CD4-positive, alpha-beta T cell treated with Interleukin-17A for 1 hour (primary cell): ENCODE data around the gene ST6GALNAC6.
"Not testable (repeated sequence)": the region's sequence is repeated elsewhere in the genome, so short reads cannot be mapped to it uniquely, and the experiment has no call there.

Experiments
- DNase-seq: peaks from one replicate; pipeline ENCODE4 v3.0.0-alpha.2; 2020

The ST6GALNAC6 gene

GRCh38 chr9:127870887-127871286 is 28.5 kb downstream of the ST6GALNAC6 start:
- no peak for DNase-seq

GRCh38 chr9:127870153-127870491 is 29.3 kb downstream of the ST6GALNAC6 start:
- DNase-seq = not testable (repeated sequence)

GRCh38 chr9:127869310-127870152 is 29.9 kb downstream of the ST6GALNAC6 start:
- DNase-seq = peak; percentile 83

- no peak for DNase-seq
These were observed 31.0 kb downstream of the ST6GALNAC6 start for GRCh38 chr9:127868278-127868902.

- no peak for DNase-seq
These were observed 31.8 kb downstream of the ST6GALNAC6 start for GRCh38 chr9:127867356-127868277.

GRCh38 chr9:127866535-127866934 is 32.9 kb downstream of the ST6GALNAC6 start:
- DNase-seq = no peak

- DNase-seq = peak; percentile 23
These were observed 33.5 kb downstream of the ST6GALNAC6 start for GRCh38 chr9:127865645-127866464.

- DNase-seq = no peak
These were observed 36.2 kb downstream of the ST6GALNAC6 start for GRCh38 chr9:127863191-127863621.

- DNase-seq = peak; percentile 65
These were observed 37.1 kb downstream of the ST6GALNAC6 start for GRCh38 chr9:127862075-127863011.

GRCh38 chr9:127860779-127861178 is 38.6 kb downstream of the ST6GALNAC6 start:
- no peak for DNase-seq

- DNase-seq = no peak
These were observed 39.1 kb downstream of the ST6GALNAC6 start for GRCh38 chr9:127860260-127860659.

- DNase-seq = no peak
These were observed 41.3 kb downstream of the ST6GALNAC6 start for GRCh38 chr9:127858041-127858512.

GRCh38 chr9:127857278-127857677 is 42.1 kb downstream of the ST6GALNAC6 start:
- no peak for DNase-seq

- DNase-seq = no peak
These were observed 42.7 kb downstream of the ST6GALNAC6 start for GRCh38 chr9:127856729-127857116.

- DNase-seq = no peak
These were observed 43.2 kb downstream of the ST6GALNAC6 start for GRCh38 chr9:127856094-127856728.

- no peak for DNase-seq
These were observed 43.9 kb downstream of the ST6GALNAC6 start for GRCh38 chr9:127855522-127855921.

- DNase-seq = no peak
These were observed 44.4 kb downstream of the ST6GALNAC6 start for GRCh38 chr9:127854960-127855359.

- no peak for DNase-seq
These were observed 45.1 kb downstream of the ST6GALNAC6 start, which contains the start of gene ENG for GRCh38 chr9:127854184-127854806. Gene ENG, minus strand, starts transcription at chr9:127854658. Its CDS starts 303 bp downstream, at chr9:127854355.

- DNase-seq = no peak
These were observed 45.9 kb downstream of the ST6GALNAC6 start for GRCh38 chr9:127853312-127854183.
